Activated CD4-positive, alpha-beta T cell treated with anti-CD3 and anti-CD28 coated beads for 48 hours (primary cell): Measurements from ENCODE around the gene MICAL2.

Experiments
- DNase-seq: peaks from one replicate; pipeline ENCODE4 v3.0.0-alpha.2; 2020

The MICAL2 gene

GRCh38 chr11:12235553-12235946, 125.2 kb downstream of the MICAL2 start:
- DNase-seq = peak; percentile 34

GRCh38 chr11:12235947-12236743, 125.8 kb downstream of the MICAL2 start:
- peak; percentile 67 for DNase-seq

- no peak for DNase-seq
Observed at GRCh38 chr11:12236744-12237101, 126.3 kb downstream of the MICAL2 start.

GRCh38 chr11:12237381-12237784, 127.0 kb downstream of the MICAL2 start:
- no peak for DNase-seq

- no peak for DNase-seq
Observed at GRCh38 chr11:12238420-12238819, 128.0 kb downstream of the MICAL2 start.

GRCh38 chr11:12239396-12239795, 129.0 kb downstream of the MICAL2 start:
- no peak for DNase-seq

GRCh38 chr11:12239804-12240371, 129.5 kb downstream of the MICAL2 start:
- no peak for DNase-seq

GRCh38 chr11:12240677-12241076, 130.3 kb downstream of the MICAL2 start:
- no peak for DNase-seq

GRCh38 chr11:12241401-12241800, 131.0 kb downstream of the MICAL2 start:
- no peak for DNase-seq

- DNase-seq = peak; percentile 21
Observed at GRCh38 chr11:12241971-12242672, 131.7 kb downstream of the MICAL2 start.

- DNase-seq = no peak
Observed at GRCh38 chr11:12242966-12243365, 132.6 kb downstream of the MICAL2 start.

GRCh38 chr11:12243486-12243885, 133.1 kb downstream of the MICAL2 start:
- DNase-seq = no peak

GRCh38 chr11:12243911-12244550, 133.6 kb downstream of the MICAL2 start:
- no peak for DNase-seq

GRCh38 chr11:12245091-12245490, 134.7 kb downstream of the MICAL2 start:
- DNase-seq = no peak

- no peak for DNase-seq
Observed at GRCh38 chr11:12245549-12246016, 135.2 kb downstream of the MICAL2 start.

GRCh38 chr11:12246147-12246546, 135.8 kb downstream of the MICAL2 start:
- no peak for DNase-seq

- DNase-seq = no peak
Observed at GRCh38 chr11:12246989-12247388, 136.6 kb downstream of the MICAL2 start.

GRCh38 chr11:12247543-12248254, 137.3 kb downstream of the MICAL2 start:
- no peak for DNase-seq

GRCh38 chr11:12248330-12248729, 137.9 kb downstream of the MICAL2 start:
- no peak for DNase-seq

- no peak for DNase-seq
Observed at GRCh38 chr11:12249590-12250260, 139.3 kb downstream of the MICAL2 start.

GRCh38 chr11:12251666-12252560, 141.5 kb downstream of the MICAL2 start:
- no peak for DNase-seq
